ENCODE measurements around the gene PIN1.

Gene PIN1

GRCh38 chr19:9854282-9854846, 19.2 kb downstream of the PIN1 start:
- no peak for TF ChIP-seq CTCF (IDR thresholded peaks at IDR 0.05)
- no peak for TF ChIP-seq ZFX (IDR thresholded peaks at IDR 0.05; ENCODE audit: borderline replicate concordance)
- H3K27ac ChIP-seq, result no peak overlapping the region

- no peak overlapping the region for H3K27ac ChIP-seq
Measured at GRCh38 chr19:9856609-9857008, 21.5 kb downstream of the PIN1 start.

GRCh38 chr19:9857076-9857721, 22.1 kb downstream of the PIN1 start:
- H3K27ac ChIP-seq, result no peak overlapping the region
- no peak for TF ChIP-seq CTCF (IDR thresholded peaks at IDR 0.05)
- no peak for TF ChIP-seq ZFX (IDR thresholded peaks at IDR 0.05; ENCODE audit: borderline replicate concordance)

More at GRCh38 chr19:9856609-9857008, 21.5 kb downstream of the PIN1 start:
- TF ChIP-seq ZFX (IDR thresholded peaks at IDR 0.05; ENCODE audit: borderline replicate concordance) (no peak), CTCF (IDR thresholded peaks at IDR 0.05) (no peak)

GRCh38 chr19:9857920-9858746, 23.0 kb downstream of the PIN1 start:
- TF ChIP-seq CTCF (IDR thresholded peaks at IDR 0.05), result no peak
- TF ChIP-seq ZFX (IDR thresholded peaks at IDR 0.05; ENCODE audit: borderline replicate concordance), result no peak

GRCh38 chr19:9858766-9859165, 23.6 kb downstream of the PIN1 start:
- TF ChIP-seq CTCF (IDR thresholded peaks at IDR 0.05) (no peak), ZFX (IDR thresholded peaks at IDR 0.05; ENCODE audit: borderline replicate concordance) (no peak)
- no peak overlapping the region for H3K27ac ChIP-seq

More at GRCh38 chr19:9857920-9858746, 23.0 kb downstream of the PIN1 start:
- H3K27ac ChIP-seq, result no peak overlapping the region

GRCh38 chr19:9860407-9860806, 25.3 kb downstream of the PIN1 start:
- no peak overlapping the region for H3K27ac ChIP-seq
- no peak for TF ChIP-seq ZFX (IDR thresholded peaks at IDR 0.05; ENCODE audit: borderline replicate concordance)
- no peak for TF ChIP-seq CTCF (IDR thresholded peaks at IDR 0.05)

GRCh38 chr19:9861503-9861902, 26.4 kb downstream of the PIN1 start:
- H3K27ac ChIP-seq, result no peak overlapping the region
- TF ChIP-seq ZFX (IDR thresholded peaks at IDR 0.05; ENCODE audit: borderline replicate concordance) (no peak), CTCF (IDR thresholded peaks at IDR 0.05) (no peak)

Measured in 22Rv1 (cell line).